HEK293T (cell line): Measurements from ENCODE around the gene IL6.
"Not testable (repeated sequence)": the region's sequence is repeated elsewhere in the genome, so short reads cannot be mapped to it uniquely, and the experiment has no call there.

ENCODE experiments used
- CTCF ChIA-PET: fragments of 350-600 bp; formaldehyde crosslinking; extraction: SDS; loops from one replicate; lab custom pipeline; 2021; ENCODE audit warnings: antibody characterized with exemption, inconsistent platforms; lab: Yijun Ruan, JAX
- POLR2A ChIA-PET: fragments of 350-600 bp; formaldehyde crosslinking; extraction: SDS; loops from one replicate; lab custom pipeline; 2020; ENCODE audit warnings: antibody characterized with exemption, inconsistent platforms; lab: Yijun Ruan, JAX
- DNase-seq: peaks from one replicate; pipeline ENCODE4 v3.0.0; 2012; ENCODE audit warnings: mixed read lengths; ENCODE audit errors: extremely low spot score
- ARNT ChIP-seq: fragments of 450-650 bp; IDR thresholded peaks from 2 replicates; pipeline ENCODE4 v1.6.1; 2017; ENCODE audit warnings: mild to moderate bottlenecking
- BHLHE40 ChIP-seq: fragments of 450-650 bp; IDR thresholded peaks from 2 replicates; pipeline ENCODE4 v1.6.1; 2016; ENCODE audit warnings: mild to moderate bottlenecking, moderate library complexity, borderline replicate concordance
- CTBP1 ChIP-seq: fragments of 450-650 bp; IDR thresholded peaks from 2 replicates; pipeline ENCODE4 v1.6.1; 2016; ENCODE audit warnings: borderline replicate concordance
- ELF4 ChIP-seq: fragments of 450-650 bp; IDR thresholded peaks from 2 replicates; pipeline ENCODE4 v1.6.1; 2017; ENCODE audit warnings: antibody characterized with exemption
- FOXA1 ChIP-seq: fragments of 450-650 bp; IDR thresholded peaks from 2 replicates; pipeline ENCODE4 v1.6.1; 2016; ENCODE audit warnings: mild to moderate bottlenecking
- FOXK2 ChIP-seq: fragments of 450-650 bp; IDR thresholded peaks from 2 replicates; pipeline ENCODE4 v1.6.1; 2016; ENCODE audit warnings: mild to moderate bottlenecking
- FOXM1 ChIP-seq: fragments of 450-650 bp; IDR thresholded peaks from 2 replicates; pipeline ENCODE4 v1.6.1; 2017; ENCODE audit warnings: mild to moderate bottlenecking, borderline replicate concordance
- HDGF ChIP-seq: fragments of 450-650 bp; IDR thresholded peaks from 2 replicates; pipeline ENCODE4 v1.6.1; 2017; ENCODE audit warnings: antibody characterized with exemption, borderline replicate concordance
- L3MBTL2 ChIP-seq: fragments of 450-650 bp; conservative IDR thresholded peaks from 2 replicates; pipeline ENCODE4 v1.6.1; 2016; ENCODE audit warnings: mild to moderate bottlenecking
- LEF1 ChIP-seq: fragments of 450-650 bp; IDR thresholded peaks from 2 replicates; pipeline ENCODE4 v1.6.1; 2017; ENCODE audit warnings: mild to moderate bottlenecking, borderline replicate concordance
- NFRKB ChIP-seq: fragments of 450-650 bp; IDR thresholded peaks from 2 replicates; pipeline ENCODE4 v1.6.1; 2016; ENCODE audit warnings: mild to moderate bottlenecking, moderate library complexity
- SP1 ChIP-seq: fragments of 450-650 bp; IDR thresholded peaks from 2 replicates; pipeline ENCODE4 v1.6.1; 2017
- SUZ12 ChIP-seq: fragments of 450-650 bp; IDR thresholded peaks from 2 replicates; pipeline ENCODE4 v1.6.1; 2016; ENCODE audit warnings: mild to moderate bottlenecking
- TARDBP ChIP-seq: fragments of 450-650 bp; IDR thresholded peaks from 2 replicates; pipeline ENCODE4 v1.6.1; 2016
- ZNF384 ChIP-seq: fragments of 450-650 bp; IDR thresholded peaks from 2 replicates; pipeline ENCODE4 v1.6.1; 2016
- TF ChIP-seq, protein P1 (sequence below): fragments of 450-650 bp; IDR thresholded peaks from 2 replicates; pipeline ENCODE4 v1.6.1; 2016

The IL6 gene

GRCh38 chr7:22709062-22709829, 17.8 kb upstream of the IL6 start:
- POLR2A ChIA-PET, DNase-seq, CTCF ChIA-PET: not testable (repeated sequence)

DNA sequence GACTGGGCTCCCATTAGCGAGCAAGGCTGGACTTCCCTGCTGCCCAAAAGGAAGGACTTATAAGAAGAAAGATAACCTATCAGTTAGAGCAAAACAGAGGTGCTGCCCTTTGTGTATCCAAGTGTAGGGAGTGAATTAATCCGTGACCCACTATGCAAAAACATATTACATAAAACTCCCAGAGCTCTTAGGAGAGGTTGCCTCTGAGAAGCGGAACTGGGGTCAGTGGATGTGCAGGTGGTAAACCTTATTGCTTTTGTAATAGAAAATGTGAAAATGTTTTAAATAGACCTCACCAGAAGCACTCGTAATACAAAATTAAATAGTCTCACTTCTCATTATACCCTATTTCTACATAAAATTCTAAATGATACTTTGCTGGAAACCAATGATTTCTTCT, 17.1 kb upstream of the IL6 start:
- CTCF ChIA-PET, result no interaction called here
- TF ChIP-seq HDGF (no peak), SP1 (no peak), NFRKB (no peak), ARNT (no peak), L3MBTL2 (no peak)
- TF ChIP-seq, protein P1, sequence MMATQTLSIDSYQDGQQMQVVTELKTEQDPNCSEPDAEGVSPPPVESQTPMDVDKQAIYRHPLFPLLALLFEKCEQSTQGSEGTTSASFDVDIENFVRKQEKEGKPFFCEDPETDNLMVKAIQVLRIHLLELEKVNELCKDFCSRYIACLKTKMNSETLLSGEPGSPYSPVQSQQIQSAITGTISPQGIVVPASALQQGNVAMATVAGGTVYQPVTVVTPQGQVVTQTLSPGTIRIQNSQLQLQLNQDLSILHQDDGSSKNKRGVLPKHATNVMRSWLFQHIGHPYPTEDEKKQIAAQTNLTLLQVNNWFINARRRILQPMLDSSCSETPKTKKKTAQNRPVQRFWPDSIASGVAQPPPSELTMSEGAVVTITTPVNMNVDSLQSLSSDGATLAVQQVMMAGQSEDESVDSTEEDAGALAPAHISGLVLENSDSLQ, result no peak
- POLR2A ChIA-PET, result no interaction called here
- DNase-seq, result no peak

GRCh38 chr7:22712999-22713398, 14.0 kb upstream of the IL6 start:
- DNase-seq, result no peak
- CTCF ChIA-PET, result no interaction called here
- TF ChIP-seq ZNF384, result no peak
- no peak for TF ChIP-seq SP1
- TF ChIP-seq BHLHE40, result no peak
- TF ChIP-seq TARDBP, result no peak
- no peak for TF ChIP-seq FOXA1
- no peak for TF ChIP-seq HDGF
- TF ChIP-seq LEF1, result no peak
- no peak for TF ChIP-seq CTBP1
- TF ChIP-seq ARNT, result no peak
- TF ChIP-seq SUZ12, result no peak
- TF ChIP-seq FOXK2, result no peak
- TF ChIP-seq FOXM1, result no peak
- TF ChIP-seq NFRKB, result no peak
- TF ChIP-seq, protein P1, result no peak
- no peak for TF ChIP-seq ELF4
- TF ChIP-seq L3MBTL2, result no peak
- POLR2A ChIA-PET, result no interaction called here

- DNase-seq, result no peak
- ChIA-PET CTCF (no interaction called here), POLR2A (no interaction called here)
- no peak for TF ChIP-seq SP1
- TF ChIP-seq CTBP1, result no peak
- no peak for TF ChIP-seq BHLHE40
- no peak for TF ChIP-seq HDGF
- TF ChIP-seq, protein P1, result no peak
- no peak for TF ChIP-seq ELF4
- TF ChIP-seq ARNT, result no peak
- no peak for TF ChIP-seq SUZ12
- no peak for TF ChIP-seq ZNF384
- no peak for TF ChIP-seq FOXA1
- no peak for TF ChIP-seq FOXK2
- no peak for TF ChIP-seq FOXM1
- no peak for TF ChIP-seq TARDBP
- TF ChIP-seq LEF1, result no peak
These were observed 13.5 kb upstream of the IL6 start for GRCh38 chr7:22713463-22713862.

DNA sequence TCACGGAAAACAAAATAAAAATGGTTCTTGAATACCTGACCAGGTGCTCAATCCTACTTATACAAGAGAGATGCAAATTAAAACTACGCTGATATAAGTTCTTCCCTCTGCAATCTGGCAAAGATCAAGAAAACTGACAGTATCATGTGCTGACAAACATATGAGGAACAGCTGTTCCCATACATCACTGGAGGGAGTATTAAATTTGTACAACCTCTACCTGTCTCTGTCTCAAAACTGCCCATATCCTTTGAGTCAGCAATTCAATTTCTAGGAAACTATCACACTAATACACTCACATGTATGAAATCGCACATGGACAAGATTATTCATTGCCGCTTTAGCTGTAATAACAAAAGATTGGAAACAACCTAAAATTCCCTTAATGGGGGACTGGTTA, 11.0 kb upstream of the IL6 start:
- ChIA-PET POLR2A (no interaction called here), CTCF (no interaction called here)
- no peak for DNase-seq
- TF ChIP-seq SUZ12 (no peak), CTBP1 (no peak), FOXK2 (no peak), L3MBTL2 (no peak), ELF4 (no peak), ZNF384 (no peak), ARNT (no peak), SP1 (no peak), BHLHE40 (no peak), NFRKB (no peak), HDGF (no peak), FOXA1 (no peak), LEF1 (no peak), TARDBP (no peak), FOXM1 (no peak)
- TF ChIP-seq, protein P1, result no peak

DNA sequence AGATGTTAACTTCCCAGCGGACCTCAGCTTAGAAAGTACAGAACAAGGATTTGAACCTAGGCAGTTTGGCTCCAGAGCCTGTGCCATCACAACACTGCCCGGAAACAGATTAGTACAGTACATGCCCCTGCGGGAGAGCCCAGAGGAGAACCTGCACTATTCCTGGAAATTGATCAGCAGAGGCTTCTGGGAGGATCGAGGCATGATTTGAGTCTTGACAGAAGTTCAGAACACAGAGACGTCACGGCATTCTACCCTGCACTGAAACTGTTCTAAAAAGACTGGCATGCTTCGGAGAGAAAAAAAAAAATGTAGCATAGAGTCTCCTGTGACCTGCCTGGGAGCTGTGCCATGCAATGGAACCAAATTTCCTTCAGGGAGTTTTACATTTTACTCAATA, 9.2 kb upstream of the IL6 start:
- POLR2A ChIA-PET, result no interaction called here
- TF ChIP-seq ELF4, result no peak
- TF ChIP-seq, protein P1, result no peak
- TF ChIP-seq LEF1, result no peak
- TF ChIP-seq TARDBP, result no peak
- TF ChIP-seq ARNT, result no peak
- TF ChIP-seq ZNF384, result no peak
- TF ChIP-seq HDGF, result no peak
- TF ChIP-seq SUZ12, result no peak
- TF ChIP-seq FOXK2, result no peak
- no peak for TF ChIP-seq NFRKB
- no peak for TF ChIP-seq FOXM1
- no peak for TF ChIP-seq BHLHE40
- TF ChIP-seq L3MBTL2, result no peak
- TF ChIP-seq FOXA1, result no peak
- no peak for TF ChIP-seq CTBP1
- TF ChIP-seq SP1, result no peak

More for the DNA sequence above, 9.2 kb upstream of the IL6 start:
- DNase-seq, result no peak
- CTCF ChIA-PET, result no interaction called here
